ENCODE measurements around the gene CYP8B1. TPM values are rescaled to one million over a fixed set of nuclear protein-coding genes. Genes with fewer than 3 reads are reported as not detected.

CYP8B1 gene
- total RNA-seq, 1 experiment from 2014 or later = not detected

DNA sequence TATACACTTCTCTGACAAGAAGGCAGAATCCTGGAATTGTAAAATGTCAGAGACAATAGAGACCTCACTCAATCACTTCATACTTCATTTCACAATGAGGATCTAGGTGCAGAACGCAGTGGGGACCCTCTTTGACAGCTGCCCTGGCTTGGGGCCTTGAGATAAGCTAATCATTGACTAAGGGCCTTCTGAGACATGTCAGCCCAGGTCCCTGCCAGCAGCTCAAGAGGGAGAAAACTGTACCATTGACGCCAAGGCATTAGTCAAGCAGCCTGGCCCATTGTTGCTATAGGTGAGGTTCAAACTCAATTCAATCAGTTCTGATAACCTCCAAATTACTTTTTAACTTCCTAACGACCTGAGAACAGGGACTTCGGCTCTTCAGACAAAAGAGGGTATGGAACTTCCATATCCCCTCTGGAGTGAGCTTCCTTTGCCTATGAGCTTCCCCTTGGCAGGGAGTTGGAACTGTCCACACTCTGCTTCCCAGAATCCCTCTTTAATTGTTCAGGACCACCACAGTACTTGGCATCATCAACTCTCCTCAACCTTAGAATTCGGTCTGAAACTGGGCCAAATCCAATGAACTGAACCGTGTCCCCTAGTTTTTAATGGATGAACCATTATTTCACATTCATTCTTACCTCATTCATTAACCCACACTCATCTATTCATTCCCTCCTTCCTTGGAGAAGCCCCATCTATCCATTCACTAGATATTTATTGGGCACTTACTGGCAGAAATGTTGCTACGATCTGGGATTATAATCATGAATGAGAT, 1.5 kb upstream of the CYP8B1 start:
- TF ChIP-seq, protein P1, sequence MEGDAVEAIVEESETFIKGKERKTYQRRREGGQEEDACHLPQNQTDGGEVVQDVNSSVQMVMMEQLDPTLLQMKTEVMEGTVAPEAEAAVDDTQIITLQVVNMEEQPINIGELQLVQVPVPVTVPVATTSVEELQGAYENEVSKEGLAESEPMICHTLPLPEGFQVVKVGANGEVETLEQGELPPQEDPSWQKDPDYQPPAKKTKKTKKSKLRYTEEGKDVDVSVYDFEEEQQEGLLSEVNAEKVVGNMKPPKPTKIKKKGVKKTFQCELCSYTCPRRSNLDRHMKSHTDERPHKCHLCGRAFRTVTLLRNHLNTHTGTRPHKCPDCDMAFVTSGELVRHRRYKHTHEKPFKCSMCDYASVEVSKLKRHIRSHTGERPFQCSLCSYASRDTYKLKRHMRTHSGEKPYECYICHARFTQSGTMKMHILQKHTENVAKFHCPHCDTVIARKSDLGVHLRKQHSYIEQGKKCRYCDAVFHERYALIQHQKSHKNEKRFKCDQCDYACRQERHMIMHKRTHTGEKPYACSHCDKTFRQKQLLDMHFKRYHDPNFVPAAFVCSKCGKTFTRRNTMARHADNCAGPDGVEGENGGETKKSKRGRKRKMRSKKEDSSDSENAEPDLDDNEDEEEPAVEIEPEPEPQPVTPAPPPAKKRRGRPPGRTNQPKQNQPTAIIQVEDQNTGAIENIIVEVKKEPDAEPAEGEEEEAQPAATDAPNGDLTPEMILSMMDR (IDR thresholded peaks at IDR 0.05; ENCODE audit: insufficient read depth in 1 of 2, low read depth in 1 of 2, low read length in 1 of 2, severe bottlenecking in 1 of 2, unreplicated experiment in 1 of 2) = no peak
- H3K36me3 Mint-ChIP-seq (ENCODE audit: insufficient read depth, unreplicated experiment) = no peaks in the 10 kb centered on the region
- no peaks in the 10 kb centered on the region for H3K9me3 Mint-ChIP-seq (ENCODE audit: unreplicated experiment)
- Histone ChIP-seq H3K27me3 (replicated peaks; ENCODE audit: control insufficient read depth, insufficient read depth, low read length) (no peaks in the 10 kb centered on the region), H3K9me3 (no peaks in the 10 kb centered on the region), H3K4me1 (peaks cover 5% of the 10 kb centered on the region; the same call in 1 of the 2 replicates), H3K4me3 (ENCODE audit: low read depth, low read length) (no peak overlapping the region), H3K36me3 (ENCODE audit: control insufficient read depth, insufficient read depth, low read length) (no peaks in the 10 kb centered on the region)
- H3K27me3 Mint-ChIP-seq (ENCODE audit: insufficient read depth, unreplicated experiment) = peaks cover 4% of the 10 kb centered on the region
- ChIA-PET POLR2A (no interaction called here), CTCF (interaction anchor here (0.6 kb wide), 1 partner anchor 95 kb away, joined by 4 read pairs; no protein-coding TSS in a partner anchor)
- BruUV-seq (replicated peaks) = no TSS peak
- H3K4me3 Mint-ChIP-seq (ENCODE audit: unreplicated experiment) = no peak overlapping the region
- DNase-seq = no peak
- peaks cover 5% of the 10 kb centered on the region for H3K4me1 Mint-ChIP-seq (ENCODE audit: low read depth, unreplicated experiment)
- no peak overlapping the region for H3K27ac Mint-ChIP-seq (ENCODE audit: unreplicated experiment)
- intact Hi-C loops (cut with micrococcal nuclease; ENCODE audit: unreplicated experiment) = no loop called here

DNA sequence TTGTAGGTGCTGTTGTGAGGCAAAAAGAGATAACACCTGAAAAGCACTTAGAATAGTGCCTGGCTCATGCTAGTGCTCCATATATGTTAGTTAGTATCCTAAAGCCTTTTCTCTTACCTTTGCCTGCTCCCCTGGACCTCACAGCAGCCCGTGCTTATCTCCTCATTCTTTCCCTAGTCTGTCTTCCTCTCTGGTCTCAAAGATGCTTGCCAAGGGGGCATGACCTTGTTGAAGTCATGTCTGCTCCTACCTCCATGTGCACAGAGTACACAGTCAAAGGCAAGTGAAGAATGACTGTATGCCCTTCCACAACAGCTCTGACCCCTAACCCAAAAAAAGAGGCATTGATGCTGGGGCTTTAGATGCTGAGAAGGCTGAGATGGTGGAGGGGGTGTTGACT, 722 bp upstream of the CYP8B1 start:
- Mint-ChIP-seq H3K4me1 (ENCODE audit: low read depth, unreplicated experiment) (peaks cover 5% of the 10 kb centered on the region), H3K4me3 (ENCODE audit: unreplicated experiment) (no peak overlapping the region), H3K9me3 (ENCODE audit: unreplicated experiment) (no peaks in the 10 kb centered on the region), H3K36me3 (ENCODE audit: insufficient read depth, unreplicated experiment) (no peaks in the 10 kb centered on the region), H3K27me3 (ENCODE audit: insufficient read depth, unreplicated experiment) (peaks cover 4% of the 10 kb centered on the region), H3K27ac (ENCODE audit: unreplicated experiment) (no peak overlapping the region)
- BruUV-seq (replicated peaks) = no TSS peak
- no peak for DNase-seq
- Histone ChIP-seq H3K27me3 (replicated peaks; ENCODE audit: control insufficient read depth, insufficient read depth, low read length) (no peaks in the 10 kb centered on the region), H3K4me3 (ENCODE audit: low read depth, low read length) (no peak overlapping the region), H3K9me3 (no peaks in the 10 kb centered on the region), H3K4me1 (peaks cover 5% of the 10 kb centered on the region; the same call in 1 of the 2 replicates), H3K36me3 (ENCODE audit: control insufficient read depth, insufficient read depth, low read length) (no peaks in the 10 kb centered on the region)
- TF ChIP-seq, protein P1 (IDR thresholded peaks at IDR 0.05; ENCODE audit: insufficient read depth in 1 of 2, low read depth in 1 of 2, low read length in 1 of 2, severe bottlenecking in 1 of 2, unreplicated experiment in 1 of 2) = no peak
- ChIA-PET CTCF (no interaction called here), POLR2A (no interaction called here)
- intact Hi-C loops (cut with micrococcal nuclease; ENCODE audit: unreplicated experiment) = no loop called here

DNA sequence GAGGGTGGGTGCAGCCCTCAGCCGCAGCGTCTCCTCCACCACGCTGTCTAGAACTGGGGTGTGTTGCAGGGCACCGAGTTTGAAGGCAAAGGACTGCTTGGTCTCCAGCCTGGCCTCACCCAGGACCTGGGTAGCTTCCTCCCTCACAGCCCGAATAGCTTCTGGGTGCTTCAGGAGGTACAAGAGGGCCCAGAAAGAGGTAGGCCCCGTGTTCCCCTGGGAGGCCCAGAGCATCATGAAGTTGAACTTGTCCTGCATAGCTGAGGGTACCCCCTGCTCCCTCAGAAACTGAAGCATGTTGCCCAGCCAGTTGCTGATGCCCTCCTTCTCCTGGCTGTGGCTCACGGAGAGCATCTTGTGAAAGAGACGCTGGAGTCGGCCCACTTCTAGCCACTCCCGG, 930 bp downstream of the CYP8B1 start:
- intact Hi-C loops (cut with micrococcal nuclease; ENCODE audit: unreplicated experiment) = no loop called here
- no peaks in the 10 kb centered on the region for H3K4me1 Mint-ChIP-seq (ENCODE audit: low read depth, unreplicated experiment)
- Histone ChIP-seq H3K4me3 (ENCODE audit: low read depth, low read length) (no peak overlapping the region), H3K36me3 (ENCODE audit: control insufficient read depth, insufficient read depth, low read length) (no peaks in the 10 kb centered on the region), H3K27me3 (replicated peaks; ENCODE audit: control insufficient read depth, insufficient read depth, low read length) (no peaks in the 10 kb centered on the region), H3K4me1 (no peaks in the 10 kb centered on the region), H3K9me3 (no peaks in the 10 kb centered on the region)
- H3K27me3 Mint-ChIP-seq (ENCODE audit: insufficient read depth, unreplicated experiment) = peaks cover 4% of the 10 kb centered on the region
- TF ChIP-seq, protein P1 (IDR thresholded peaks at IDR 0.05; ENCODE audit: insufficient read depth in 1 of 2, low read depth in 1 of 2, low read length in 1 of 2, severe bottlenecking in 1 of 2, unreplicated experiment in 1 of 2) = no peak
- CTCF ChIA-PET = no interaction called here
- DNase-seq = no peak
- H3K36me3 Mint-ChIP-seq (ENCODE audit: insufficient read depth, unreplicated experiment) = no peaks in the 10 kb centered on the region
- BruUV-seq (replicated peaks) = no TSS peak
- no peak overlapping the region for H3K4me3 Mint-ChIP-seq (ENCODE audit: unreplicated experiment)
- no peaks in the 10 kb centered on the region for H3K9me3 Mint-ChIP-seq (ENCODE audit: unreplicated experiment)
- POLR2A ChIA-PET = no interaction called here
- no peak overlapping the region for H3K27ac Mint-ChIP-seq (ENCODE audit: unreplicated experiment)
